LNCaP clone FGC (cell line): ENCODE results near the gene IGFALS.

ENCODE experiments used
- DNase-seq: peaks from one replicate; pipeline ENCODE4 v3.0.0-alpha.2; 2011; ENCODE audit warnings: low read depth
- H3K4me3 ChIP-seq: 2 replicates; pipeline ENCODE4 v1.5.1; 2011; ENCODE audit warnings: mild to moderate bottlenecking, low read depth, low read length, control low read depth
- CTCF ChIP-seq: IDR thresholded peaks from 2 replicates; pipeline ENCODE4 v1.5.1; 2012; ENCODE audit warnings: mild to moderate bottlenecking; ENCODE audit not compliant: control insufficient read depth, insufficient read depth; ENCODE audit errors: extremely low read depth

Gene IGFALS

GRCh38 chr16:1772362-1772907 is 21.1 kb downstream of the IGFALS start, which contains the start of gene EME2:
Gene EME2, plus strand, starts transcription at chr16:1772810. Its CDS starts 418 bp downstream, at chr16:1773228.
- DNase-seq = no peak
- peak within 1 kb of the TSS; percentile 94 for H3K4me3 ChIP-seq
- no peak for TF ChIP-seq CTCF

GRCh38 chr16:1771864-1772361 is 21.6 kb downstream of the IGFALS start:
- peak overlapping the region; percentile 94 for H3K4me3 ChIP-seq
- no peak for TF ChIP-seq CTCF
- no peak for DNase-seq

DNA sequence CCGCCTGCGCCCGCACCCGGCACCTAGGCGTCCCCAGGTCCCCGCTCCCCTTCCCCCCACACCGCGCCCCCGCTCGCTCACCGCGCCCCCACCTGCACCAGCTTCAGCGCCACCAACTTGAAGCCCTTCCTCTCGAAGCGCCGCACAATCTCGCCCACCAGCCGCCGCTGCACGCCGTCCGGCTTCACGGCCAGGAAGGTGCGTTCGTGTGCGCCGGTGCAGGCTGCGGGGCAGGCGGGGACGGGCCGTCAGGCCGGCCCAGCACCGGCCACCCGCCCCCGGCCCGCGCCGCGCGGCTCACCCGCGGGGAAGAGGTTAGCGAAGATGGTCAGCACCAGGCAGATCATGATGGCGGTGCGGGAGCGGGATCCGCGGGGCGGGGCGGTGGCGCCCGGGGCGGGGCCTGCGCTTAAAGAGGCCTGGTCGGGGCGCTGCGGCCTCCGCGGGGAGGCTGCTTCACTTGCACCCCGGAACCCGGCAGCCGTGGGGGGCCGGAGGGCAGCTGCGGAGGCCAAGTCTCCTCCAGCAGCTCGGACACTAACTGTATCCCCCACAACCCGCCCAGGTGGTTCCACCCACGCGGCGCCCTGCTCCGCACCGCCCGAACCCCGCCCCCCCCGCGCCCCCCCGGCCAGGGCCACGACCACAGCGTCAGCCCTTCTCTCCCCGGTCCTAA is 22.2 kb downstream of the IGFALS start, which contains the start of gene NME3:
TSS of gene NME3 (minus strand) at position 356 of the 676 bp plus-strand sequence. CDS start at position 347, 9 bp downstream.
- H3K4me3 ChIP-seq = peak within 1 kb of the TSS; percentile 94
- TF ChIP-seq CTCF = no peak
- no peak for DNase-seq

GRCh38 chr16:1770328-1771187 is 22.9 kb downstream of the IGFALS start:
- H3K4me3 ChIP-seq = peak overlapping the region; percentile 94
- TF ChIP-seq CTCF = no peak
- DNase-seq = peak; percentile 90

- peak overlapping the region; percentile 94 for H3K4me3 ChIP-seq
- no peak for TF ChIP-seq CTCF
- DNase-seq = no peak
Measured at GRCh38 chr16:1769402-1770300, 23.9 kb downstream of the IGFALS start.
